Measurements from ENCODE around the gene GNB5. TPM values are rescaled to one million over a fixed set of nuclear protein-coding genes. Genes with fewer than 3 reads are reported as not detected.

Gene GNB5
- total RNA-seq, 1 experiment from 2014 or later, result 29.8 TPM

DNA sequence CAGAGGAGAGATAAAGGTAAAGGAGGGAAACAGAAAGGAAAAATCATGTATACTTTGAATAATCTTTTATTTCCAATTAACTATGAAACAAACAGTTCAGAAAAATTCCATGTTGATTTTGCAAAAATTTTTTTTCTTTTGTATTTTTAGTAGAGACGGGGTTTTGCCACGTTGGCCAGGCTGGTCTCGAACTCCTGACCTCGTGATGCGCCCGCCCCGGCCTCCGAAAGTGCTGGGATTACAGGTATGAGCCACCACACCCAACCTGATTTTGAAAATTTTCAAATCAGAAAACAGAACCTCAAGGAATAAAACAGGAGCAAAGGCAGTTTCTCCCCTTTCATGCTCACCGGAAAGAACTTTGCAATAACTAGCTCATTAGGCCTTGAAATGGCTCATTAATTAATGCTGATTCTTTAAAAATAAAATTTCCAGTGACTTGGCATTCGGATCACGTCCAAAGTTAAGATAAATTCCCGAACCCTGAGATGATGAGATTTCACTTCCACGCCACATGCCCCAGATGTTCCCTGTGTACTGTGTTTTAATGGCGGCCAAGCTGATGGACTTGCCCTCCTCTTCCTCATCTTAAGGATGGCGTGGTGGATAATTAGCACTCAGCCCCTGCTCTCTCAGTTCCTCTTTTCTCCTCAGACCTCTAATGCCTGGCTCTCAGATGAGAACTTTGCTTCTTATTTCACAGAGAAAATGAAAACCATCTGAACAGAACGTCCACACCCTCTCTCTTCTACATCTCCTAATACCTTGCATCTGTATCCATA is 89.5 kb downstream of the GNB5 start:
- Histone ChIP-seq H3K4me1 (ENCODE audit: insufficient read depth, low read length) (no peaks in the 10 kb centered on the region), H3K23me2 (ENCODE audit: insufficient read length, low read depth, low read length, poor library complexity, severe bottlenecking) (no peaks in the 10 kb centered on the region), H3T11ph (ENCODE audit: low read length) (no peak overlapping the region), H3K4me2 (ENCODE audit: insufficient read depth, insufficient read length, low read length) (no peak overlapping the region), H2BK20ac (ENCODE audit: low read depth, low read length, poor library complexity, severe bottlenecking) (no peak overlapping the region), H3K14ac (ENCODE audit: insufficient read depth, low read length) (no peak overlapping the region), H4K8ac (replicated peaks; ENCODE audit: insufficient read length, low read depth, low read length) (no peak overlapping the region), H3K9ac (ENCODE audit: extremely low read depth, insufficient read length, low read length) (no peak overlapping the region), H2BK120ac (ENCODE audit: low read depth, low read length, poor library complexity, severe bottlenecking) (no peak overlapping the region), H3K18ac (ENCODE audit: insufficient read length, low read depth, low read length) (no peak overlapping the region), H3K79me1 (ENCODE audit: insufficient read depth, low read depth, low read length, poor library complexity, severe bottlenecking) (no peaks in the 10 kb centered on the region), H3K79me2 (ENCODE audit: insufficient read depth, low read length) (no peaks in the 10 kb centered on the region), H2BK15ac (ENCODE audit: low read depth, low read length) (no peak overlapping the region), H4K5ac (ENCODE audit: insufficient read length, low read depth, low read length) (no peak overlapping the region), H2BK12ac (ENCODE audit: insufficient read length, low read depth, low read length) (no peak overlapping the region), H3K27ac (ENCODE audit: insufficient read length, low read depth, low read length) (no peak overlapping the region), H3K27me3 (ENCODE audit: insufficient read depth, low read length) (no peaks in the 10 kb centered on the region), H2AK5ac (ENCODE audit: insufficient read length, low read length) (no peak overlapping the region), H4K20me1 (ENCODE audit: control insufficient read depth, insufficient read depth, insufficient read length) (no peaks in the 10 kb centered on the region), H2BK5ac (ENCODE audit: insufficient read length, low read length) (no peak overlapping the region), H3K56ac (ENCODE audit: insufficient read length, low read depth, low read length) (no peak overlapping the region), H4K91ac (ENCODE audit: insufficient read length, low read depth, low read length) (no peak overlapping the region), H2AFZ (ENCODE audit: low read length) (no peak overlapping the region), H3K4ac (ENCODE audit: low read depth, low read length) (no peak overlapping the region), H3K23ac (ENCODE audit: insufficient read length, low read depth, low read length) (no peak overlapping the region), H3K9me3 (ENCODE audit: control insufficient read depth, low read depth, low read length) (no peaks in the 10 kb centered on the region)
- no peak for DNase-seq
- Mint-ChIP-seq H3K4me3 (no peak overlapping the region), H3K4me1 (peaks cover 0 to 3% of the 10 kb centered on the region in 2 experiments; a peak in 1 of 4 replicates), H3K27me3 (ENCODE audit: low read depth) (no peaks in the 10 kb centered on the region), H3K36me3 (ENCODE audit: insufficient read depth in 1 of 3, low read depth in 3 of 3) (no peaks in the 10 kb centered on the region), H3K9me3 (no peaks in the 10 kb centered on the region), H3K27ac (no peak overlapping the region; a peak in 1 of 7 replicates)
- no peak for TF ChIP-seq CTCF (conservative IDR thresholded peaks at IDR 0.05)
- no CpG with 5 or more reads among the region's 16 CpGs for WGBS (ENCODE audit: extremely low coverage, insufficient read length, low lambda C conversion rate)

Data from H9 (cell line).